Measurements from ENCODE around the gene FNDC3A. TPM values are rescaled to one million over a fixed set of nuclear protein-coding genes. Genes with fewer than 3 reads are reported as not detected.
"Not testable (repeated sequence)": the region's sequence is repeated elsewhere in the genome, so short reads cannot be mapped to it uniquely, and the experiment has no call there.

The FNDC3A gene
- total RNA-seq, 1 experiment from 2014 or later = 13.2 TPM

- Histone ChIP-seq H3K4me3 (no peak overlapping the region), H3K27me3 (no peaks in the 10 kb centered on the region), H3K9me3 (peaks cover 2% of the 10 kb centered on the region; the same call in 1 of the 2 replicates), H3K36me3 (peaks cover 9% of the 10 kb centered on the region)
- DNase-seq = no peak
Observed at GRCh38 chr13:49125964-49126524, 150.3 kb downstream of the FNDC3A start.

DNA sequence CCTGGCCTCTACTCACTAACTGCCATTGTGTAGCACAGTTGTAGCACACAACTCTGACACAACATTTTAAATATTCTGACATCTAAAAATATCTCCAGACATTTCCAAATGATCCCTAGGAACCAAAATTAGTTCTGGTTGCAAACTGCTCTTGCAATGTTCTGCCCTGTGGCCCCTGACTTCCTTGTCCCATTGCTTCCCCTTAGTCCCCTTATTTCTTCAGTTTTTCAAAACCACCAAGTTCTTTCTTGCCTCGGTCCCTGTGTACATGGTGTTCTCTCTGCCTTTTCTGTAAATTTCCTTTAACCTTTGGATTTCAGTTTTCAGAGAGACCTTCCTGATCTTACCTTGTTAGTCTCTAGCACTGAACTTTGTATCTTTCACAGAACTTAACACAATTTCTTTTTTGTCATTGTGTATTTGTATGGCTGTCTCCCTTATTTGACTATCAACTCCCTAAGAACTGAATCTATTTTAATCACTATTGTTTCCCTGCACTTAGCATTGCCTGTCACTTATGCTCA lies 156.8 kb downstream of the FNDC3A start:
- no peak for DNase-seq
- Histone ChIP-seq H3K27me3 (no peaks in the 10 kb centered on the region), H3K36me3 (peaks cover 50% of the 10 kb centered on the region)

DNA sequence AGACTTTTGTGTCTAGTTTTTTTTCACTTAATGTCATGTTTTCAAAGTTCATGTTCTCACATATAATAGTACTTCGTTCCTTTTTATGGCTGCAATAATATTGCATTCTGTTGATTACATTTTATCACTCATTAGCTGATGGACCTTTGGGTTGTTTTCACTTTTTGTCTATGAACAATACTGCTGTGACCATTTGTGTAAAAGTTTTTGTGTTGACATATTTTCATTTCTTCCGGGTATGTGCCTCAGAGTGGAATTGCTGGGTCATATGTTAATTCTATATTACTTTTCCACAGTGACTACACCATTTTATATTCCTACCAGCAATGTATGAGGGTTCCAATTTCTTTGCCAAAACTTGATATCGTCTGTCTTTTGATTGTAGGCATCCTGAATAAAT lies 158.6 kb downstream of the FNDC3A start:
- DNase-seq = no peak
- no peaks in the 10 kb centered on the region for H3K9me3 ChIP-seq
- no peak overlapping the region for H3K4me3 ChIP-seq
- peaks cover 55% of the 10 kb centered on the region for H3K36me3 ChIP-seq
- no peaks in the 10 kb centered on the region for H3K27me3 ChIP-seq

More for the DNA sequence above, 156.8 kb downstream of the FNDC3A start:
- no peak overlapping the region for H3K4me3 ChIP-seq
- H3K9me3 ChIP-seq = no peaks in the 10 kb centered on the region

- not testable (repeated sequence) for H3K9me3 ChIP-seq, DNase-seq, H3K27me3 ChIP-seq, H3K4me3 ChIP-seq
- peaks cover 61% of the 10 kb centered on the region for H3K36me3 ChIP-seq
Observed at GRCh38 chr13:49137138-49137643, 161.5 kb downstream of the FNDC3A start.

DNA sequence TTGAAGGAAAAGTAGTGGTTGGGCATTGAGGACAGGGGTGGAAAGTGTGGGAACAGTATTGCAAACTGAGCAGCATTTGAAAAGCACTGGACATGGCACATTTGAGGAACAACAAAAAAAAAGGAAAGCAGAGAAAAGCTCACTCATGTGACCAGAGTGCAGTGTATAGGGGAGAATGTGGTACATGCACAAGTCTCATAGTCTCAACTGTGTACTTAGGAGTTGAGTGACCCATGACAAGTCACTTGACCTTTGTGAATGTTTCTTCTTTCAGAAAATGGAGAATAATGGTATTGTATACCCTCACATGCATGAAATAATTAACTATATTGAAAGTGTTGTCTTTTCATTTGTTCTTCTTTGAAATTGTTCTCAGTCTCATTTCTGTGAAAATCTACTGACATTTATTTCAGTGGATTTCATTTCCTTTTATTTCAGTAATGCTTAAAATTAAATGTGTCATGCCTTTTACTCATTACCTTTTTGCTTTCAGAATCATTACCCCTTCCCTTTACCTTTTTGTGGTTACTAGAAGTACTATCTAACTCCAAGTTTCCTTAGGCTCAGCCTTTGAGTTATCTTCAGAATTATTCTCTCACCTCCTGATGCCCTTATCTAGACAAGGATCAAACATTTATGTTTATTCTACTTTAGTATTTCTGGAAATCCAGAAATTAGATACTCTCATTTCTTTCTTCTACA lies 165.3 kb downstream of the FNDC3A start:
- Histone ChIP-seq H3K9me3 (no peaks in the 10 kb centered on the region), H3K36me3 (peaks cover 52% of the 10 kb centered on the region), H3K4me3 (no peak overlapping the region), H3K27me3 (no peaks in the 10 kb centered on the region)
- no peak for DNase-seq

- no peaks in the 10 kb centered on the region for H3K27me3 ChIP-seq
- H3K36me3 ChIP-seq = peaks cover 56% of the 10 kb centered on the region
- peak; percentile 10 for DNase-seq
- peaks cover 10% of the 10 kb centered on the region for H3K9me3 ChIP-seq
- H3K4me3 ChIP-seq = no peak overlapping the region
Observed at GRCh38 chr13:49146950-49147355, 171.2 kb downstream of the FNDC3A start.

DNA sequence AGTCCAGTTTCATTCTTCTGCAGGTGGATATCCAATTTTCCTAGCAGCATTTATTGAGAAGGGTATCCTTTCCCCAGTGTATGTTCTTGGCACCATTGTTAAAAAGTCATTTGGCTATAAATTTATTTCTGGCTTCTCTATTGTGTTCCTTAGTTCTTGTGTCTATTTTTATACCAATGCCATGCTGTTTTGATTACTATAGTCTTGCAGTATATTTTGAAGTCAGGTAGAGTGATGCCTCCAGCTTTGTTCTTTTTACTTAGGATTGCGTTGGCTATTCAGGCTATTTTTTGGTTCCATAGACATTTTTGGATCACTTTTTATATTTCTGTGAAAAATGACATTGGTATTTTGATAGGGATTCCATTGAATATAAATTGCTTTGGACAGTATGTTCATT lies 172.7 kb downstream of the FNDC3A start:
- no peak overlapping the region for H3K4me3 ChIP-seq
- H3K9me3 ChIP-seq = peaks cover 10% of the 10 kb centered on the region
- H3K36me3 ChIP-seq = peaks cover 56% of the 10 kb centered on the region
- DNase-seq = no peak
- no peaks in the 10 kb centered on the region for H3K27me3 ChIP-seq

DNA sequence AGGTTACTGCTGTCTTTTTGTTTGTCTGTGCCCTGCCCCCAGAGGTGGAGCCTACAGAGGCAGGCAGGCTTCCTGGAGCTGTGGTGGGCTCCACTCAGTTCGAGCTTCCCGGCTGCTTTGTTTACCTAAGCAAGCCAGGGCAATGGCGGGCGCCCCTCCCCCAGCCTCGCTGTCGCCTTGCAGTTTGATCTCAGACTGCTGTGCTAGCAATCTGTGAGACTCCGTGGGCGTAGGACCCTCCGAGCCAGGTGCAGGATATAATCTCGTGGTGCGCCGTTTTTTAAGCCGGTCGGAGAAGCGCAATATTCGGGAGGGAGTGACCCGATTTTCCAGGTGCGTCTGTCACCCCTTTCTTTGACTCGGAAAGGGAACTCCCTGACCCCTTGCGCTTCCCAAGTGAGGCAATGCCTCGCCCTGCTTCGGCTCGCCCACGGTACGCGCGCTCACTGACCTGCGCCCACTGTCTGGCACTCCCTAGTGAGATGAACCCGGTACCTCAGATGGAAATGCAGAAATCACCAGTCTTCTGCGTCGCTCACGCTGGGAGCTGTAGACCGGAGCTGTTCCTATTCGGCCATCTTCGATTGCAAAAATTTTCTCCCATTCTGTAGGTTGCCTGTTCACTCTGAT lies 182.4 kb downstream of the FNDC3A start:
- H3K27me3 ChIP-seq, H3K9me3 ChIP-seq, H3K36me3 ChIP-seq, DNase-seq, H3K4me3 ChIP-seq: not testable (repeated sequence)

DNA sequence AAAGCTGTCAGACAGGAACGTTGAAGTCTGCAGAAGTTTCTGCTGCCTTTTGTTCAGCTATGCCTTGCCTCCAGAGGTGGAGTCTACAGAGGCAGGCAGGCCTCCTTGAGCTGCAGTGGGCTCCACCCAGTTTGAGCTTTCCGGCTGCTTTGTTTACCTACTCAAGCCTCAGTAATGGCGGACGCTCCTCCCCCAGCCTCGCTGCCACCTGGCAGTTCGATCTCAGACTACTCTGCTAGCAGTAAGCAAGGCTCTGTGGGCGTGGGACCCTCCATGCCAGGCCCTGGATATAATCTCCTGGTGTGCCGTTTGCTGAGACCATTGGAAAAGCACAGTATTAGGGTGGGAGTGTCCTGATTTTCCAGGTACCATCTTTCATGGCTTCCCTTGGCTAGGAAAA lies 187.4 kb downstream of the FNDC3A start:
- not testable (repeated sequence) for H3K9me3 ChIP-seq, H3K27me3 ChIP-seq, DNase-seq, H3K4me3 ChIP-seq
- peaks cover 24% of the 10 kb centered on the region for H3K36me3 ChIP-seq

DNA sequence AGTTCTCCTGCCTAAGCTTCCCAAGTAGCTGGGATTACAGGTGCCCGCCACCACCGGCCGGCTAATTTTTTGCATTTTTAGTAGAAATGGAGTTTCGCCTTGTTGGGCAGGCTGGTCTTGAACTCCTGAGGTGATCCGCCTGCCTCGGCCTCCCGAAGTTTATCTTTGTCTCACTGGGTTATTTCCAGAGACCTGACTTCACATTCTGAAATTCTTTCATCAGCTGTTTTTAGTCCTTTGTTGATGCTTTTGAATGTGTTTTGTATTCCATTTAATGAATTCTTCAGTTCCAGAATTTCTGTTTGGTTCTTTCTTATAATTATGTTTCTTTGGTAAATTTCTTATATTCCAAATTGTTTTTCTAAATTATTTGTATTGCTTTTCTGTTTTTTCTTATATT lies 189.0 kb downstream of the FNDC3A start:
- no peak for DNase-seq
- Histone ChIP-seq H3K27me3 (no peaks in the 10 kb centered on the region), H3K9me3 (peaks cover 6% of the 10 kb centered on the region), H3K36me3 (peaks cover 23% of the 10 kb centered on the region), H3K4me3 (no peak overlapping the region)

DNA sequence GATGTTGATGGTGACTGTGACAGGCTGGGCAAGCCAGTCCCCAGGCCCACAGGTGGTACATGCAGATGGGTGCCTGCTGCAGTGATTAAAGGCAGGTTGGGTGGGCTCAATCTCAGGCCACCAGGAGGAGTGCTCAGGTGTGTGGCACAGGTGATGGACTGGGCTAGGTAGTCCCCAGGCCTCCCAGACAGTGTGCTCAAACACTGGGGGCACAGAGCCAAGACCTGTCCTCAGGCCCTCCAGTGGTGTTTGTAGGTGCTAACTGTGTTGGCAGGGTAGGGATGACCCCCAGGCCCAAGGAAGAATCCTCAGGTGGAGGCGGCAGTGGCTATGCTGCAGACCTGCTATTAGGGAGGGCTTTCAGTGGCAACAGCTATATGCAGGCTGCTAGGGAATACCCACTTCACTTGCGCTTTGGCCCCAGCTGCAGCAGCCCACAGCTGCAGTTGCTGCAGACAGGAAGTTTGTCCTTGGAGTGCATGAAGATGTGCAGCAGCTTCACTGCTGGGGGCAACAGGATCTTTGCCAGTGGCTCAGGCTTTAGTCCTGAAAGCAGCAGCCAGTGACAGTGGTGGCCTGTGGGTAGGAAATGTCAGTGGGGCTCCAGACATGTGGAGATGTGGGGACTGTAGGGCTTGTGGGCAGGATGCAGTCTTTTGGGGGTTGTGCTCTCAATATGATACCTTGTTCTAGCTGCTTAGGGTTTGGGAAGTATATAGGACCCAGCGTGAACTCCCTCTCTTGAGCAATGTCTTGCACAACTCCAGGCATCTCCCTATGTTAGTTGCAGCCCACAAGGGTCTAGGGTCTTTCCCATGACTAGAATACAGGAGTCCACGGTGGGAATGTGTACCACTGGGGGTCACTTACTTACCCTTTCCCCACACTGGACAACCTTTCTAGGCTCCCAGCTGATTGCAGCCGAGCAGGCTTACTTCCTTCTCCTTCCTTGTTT lies 190.4 kb downstream of the FNDC3A start:
- no peak for DNase-seq
- H3K4me3 ChIP-seq = no peak overlapping the region

DNA sequence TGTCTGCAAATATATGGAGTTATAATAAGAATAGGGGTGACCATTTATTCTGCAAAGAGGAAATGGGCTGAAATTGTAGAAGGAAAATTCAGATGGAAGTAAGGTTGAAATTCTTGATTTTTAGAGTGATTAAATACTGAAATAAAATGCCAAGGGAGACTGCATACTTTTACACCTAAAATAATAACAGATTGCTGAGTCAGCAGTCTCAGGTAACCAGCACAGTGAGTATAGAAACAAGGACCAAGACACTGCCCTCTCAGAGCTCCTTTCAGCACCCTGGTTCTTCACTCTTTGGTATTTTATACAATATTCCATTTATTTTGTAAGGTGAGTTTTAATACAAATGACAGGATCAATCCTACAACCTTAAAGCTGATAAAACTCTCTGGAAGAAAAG lies 195.6 kb downstream of the FNDC3A start:
- Histone ChIP-seq H3K9me3 (no peaks in the 10 kb centered on the region), H3K27me3 (no peaks in the 10 kb centered on the region), H3K4me3 (no peak overlapping the region), H3K36me3 (peaks cover 37% of the 10 kb centered on the region)
- no peak for DNase-seq

More for the DNA sequence above, 190.4 kb downstream of the FNDC3A start:
- Histone ChIP-seq H3K9me3 (peaks cover 6% of the 10 kb centered on the region), H3K36me3 (peaks cover 24% of the 10 kb centered on the region), H3K27me3 (no peaks in the 10 kb centered on the region)

DNA sequence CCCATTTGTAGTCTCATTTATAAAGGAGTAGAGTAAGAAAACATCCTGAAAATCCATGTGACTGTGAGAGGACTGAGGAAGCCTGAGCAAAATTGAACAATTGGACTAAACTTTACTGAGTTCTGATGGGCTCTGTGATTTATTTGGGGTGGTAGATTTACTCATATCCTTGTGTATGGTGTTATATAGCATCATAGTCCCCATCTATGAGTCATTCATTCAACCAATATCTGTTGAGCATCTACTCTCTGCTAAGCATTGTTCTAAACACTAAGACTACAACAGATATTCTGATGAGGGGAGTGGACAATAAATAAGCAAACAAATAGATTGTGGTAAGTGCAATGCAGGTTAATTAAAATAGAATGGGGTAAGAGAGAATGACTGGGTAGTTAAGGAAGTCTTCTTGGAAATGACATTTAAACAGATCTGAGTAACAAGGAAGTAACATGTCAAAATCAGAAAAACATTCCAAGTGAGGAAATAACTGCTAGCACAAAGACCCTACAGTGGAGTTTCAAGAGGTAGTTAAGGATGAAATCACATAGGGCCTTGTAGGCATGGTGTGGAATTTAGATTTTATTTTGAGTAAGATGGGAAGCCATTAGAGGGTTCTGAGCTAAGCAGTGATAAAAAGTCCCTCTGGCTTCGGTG lies 208.1 kb downstream of the FNDC3A start:
- Histone ChIP-seq H3K36me3 (peaks cover 56% of the 10 kb centered on the region), H3K27me3 (no peaks in the 10 kb centered on the region), H3K4me3 (no peak overlapping the region), H3K9me3 (no peaks in the 10 kb centered on the region)
- DNase-seq = no peak

DNA sequence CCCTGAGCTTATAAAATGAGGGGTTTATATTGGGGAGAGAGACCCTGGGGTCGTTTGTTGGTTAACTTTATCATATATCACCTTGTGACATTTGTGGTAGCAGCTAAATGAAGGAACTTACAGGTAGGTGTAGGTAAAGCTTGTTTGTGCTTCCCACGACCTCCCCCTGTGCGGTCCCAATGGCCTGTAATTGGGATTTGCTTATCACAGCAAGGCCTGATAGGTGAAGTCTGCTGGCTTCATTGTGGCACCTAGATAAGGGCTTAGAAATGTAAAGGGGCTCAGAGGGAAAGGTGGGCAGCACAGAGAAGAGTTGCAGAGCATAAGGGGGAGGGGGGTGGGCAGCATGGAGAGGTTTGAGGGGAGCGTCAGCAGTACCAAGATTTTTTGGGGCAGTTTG lies 208.9 kb downstream of the FNDC3A start:
- Histone ChIP-seq H3K4me3 (no peak overlapping the region), H3K27me3 (no peaks in the 10 kb centered on the region), H3K9me3 (no peaks in the 10 kb centered on the region), H3K36me3 (peaks cover 51% of the 10 kb centered on the region)
- DNase-seq = no peak

GRCh38 chr13:49185264-49185663 lies 209.6 kb downstream of the FNDC3A start:
- Histone ChIP-seq H3K27me3 (no peaks in the 10 kb centered on the region), H3K4me3 (no peak overlapping the region), H3K36me3 (peaks cover 55% of the 10 kb centered on the region), H3K9me3 (no peaks in the 10 kb centered on the region)
- DNase-seq = no peak

DNA sequence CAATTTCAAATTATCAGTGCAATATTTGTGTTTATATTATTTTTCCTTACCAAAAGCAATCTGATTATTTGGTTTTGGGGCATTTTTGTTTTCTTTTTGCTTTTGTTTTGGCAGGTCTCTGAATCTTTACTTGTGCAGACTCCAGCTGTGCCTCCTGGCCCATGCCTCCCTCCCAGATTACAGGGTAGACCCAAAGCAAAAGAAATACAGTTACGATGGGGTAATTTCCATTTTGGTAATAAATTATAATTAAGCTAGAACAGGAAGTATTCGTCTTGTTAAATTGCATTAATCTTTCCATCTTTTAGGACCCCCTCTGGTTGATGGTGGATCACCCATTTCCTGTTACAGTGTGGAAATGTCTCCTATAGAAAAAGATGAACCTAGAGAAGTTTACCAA lies 215.2 kb downstream of the FNDC3A start:
- Histone ChIP-seq H3K9me3 (no peaks in the 10 kb centered on the region), H3K27me3 (no peaks in the 10 kb centered on the region), H3K36me3 (peaks cover 65% of the 10 kb centered on the region), H3K4me3 (no peak overlapping the region)
- no peak for DNase-seq
